ENCODE measurements around the gene PTMS. TPM values are rescaled to one million over a fixed set of nuclear protein-coding genes. Genes with fewer than 3 reads are reported as not detected.
A peak's percentile ranks its signal among the peaks of the same experiment; 100 is the strongest.

PTMS gene
- total and polyA plus RNA-seq, 2 of the 13 experiments (the other 11 are each of a cell fraction or from before 2014, with no cell fraction given) = 40.5 to 82.4 TPM

DNA sequence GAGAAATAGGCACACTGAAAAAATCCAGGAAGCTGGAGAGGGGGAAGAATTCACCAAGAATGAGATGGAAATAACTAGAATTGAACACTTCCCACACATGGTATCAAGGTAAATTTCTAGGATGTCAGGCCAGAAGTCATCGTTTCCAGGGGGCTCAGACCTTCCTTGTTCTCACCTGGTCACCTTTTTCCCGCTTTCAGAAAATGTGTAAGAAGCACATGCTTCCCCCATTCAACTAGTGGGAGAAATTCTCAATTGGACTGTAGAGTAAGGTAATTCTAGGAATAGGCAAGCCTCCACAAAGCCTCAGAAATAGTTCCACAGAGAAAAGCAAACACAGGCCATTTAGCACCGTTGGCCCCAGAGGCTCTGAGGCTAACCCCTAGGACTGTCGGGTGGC lies 2.8 kb upstream of the PTMS start:
- Histone ChIP-seq H3K27me3 (ENCODE audit: control insufficient read depth in 1 of 2, insufficient read depth in 2 of 2, low read length in 2 of 2) (no peaks in the 10 kb centered on the region), H4K20me1 (ENCODE audit: insufficient read depth, low read length) (0 out of 2 replicates have a peak, but pooled peaks cover 6% of the 10 kb centered on the region), H3K79me2 (ENCODE audit: insufficient read depth, low read length) (peaks cover 14% of the 10 kb centered on the region), H3K4me3 (replicated peaks in 1 of 3; ENCODE audit: insufficient read depth in 1 of 3, low read depth in 2 of 3, low read length in 3 of 3) (peak overlapping the region; percentile 41 to 72 (median 51); a peak in 5 of 6 replicates), H3K9me3 (ENCODE audit: low read length) (no peaks in the 10 kb centered on the region), H3K27ac (ENCODE audit: extremely low read length, insufficient read depth, low read length) (peak overlapping the region; percentile 54), H3K4me2 (ENCODE audit: low read depth, low read length) (peak overlapping the region; percentile 80), H3K36me3 (replicated peaks in 1 of 2; ENCODE audit: control insufficient read depth in 1 of 2, insufficient read depth in 2 of 2, low read length in 2 of 2) (no peaks in the 10 kb centered on the region), H3K4me1 (ENCODE audit: insufficient read depth, low read length) (peaks cover 75% of the 10 kb centered on the region), H2AFZ (ENCODE audit: low read length) (no peak overlapping the region), H3K9ac (ENCODE audit: insufficient read depth, low read depth, low read length) (peak overlapping the region; percentile 62; the same call in 1 of the 2 replicates)
- ATAC-seq = no peak
- DNase-seq (ENCODE audit: low spot score) = no peak
- CTCF ChIA-PET (ENCODE audit: low intra/inter-chr PET ratio, low total read pairs) = no interaction called here
- intact Hi-C loops (cut with micrococcal nuclease; ENCODE audit: unreplicated experiment) = no loop called here
- peak; percentile 68 for FAIRE-seq
- in situ Hi-C loops (cut with HindIII; ENCODE audit: extremely low pct_ligation_motif_present, low pct_unique_long_range_greater_than_20kb) = no loop called here
- TSS peak; percentile 81 for BruUV-seq (replicated peaks)
- 17% methylated on average over 3 of the region's 4 CpGs for WGBS (ENCODE audit: low lambda C conversion rate)
- POLR2A ChIA-PET = interaction anchor here (0.6 to 2.4 kb wide), 2 partner anchors 10 to 39 kb away, joined by 3 to 11 read pairs; partner anchors contain the start of gene MLF2
- TF ChIP-seq ZSCAN31 (CRISPR knock-in tag; IDR thresholded peaks at IDR 0.05; ENCODE audit: low read depth) (0 out of 2 replicates have a peak, but pooled peaks have one; percentile 21), MAZ (IDR thresholded peaks at IDR 0.05; ENCODE audit: borderline replicate concordance, low read depth, low read length) (no peak), MAZ (CRISPR knock-in tag; IDR thresholded peaks at IDR 0.05; ENCODE audit: low read depth) (peak; percentile 5; the same call in 1 of the 2 replicates), MIER3 (CRISPR knock-in tag; IDR thresholded peaks at IDR 0.05; ENCODE audit: borderline replicate concordance) (0 out of 2 replicates have a peak, but pooled peaks have one; percentile 10), SIN3A (IDR thresholded peaks at IDR 0.05; ENCODE audit: borderline replicate concordance, low read depth, low read length) (no peak)
- TF ChIP-seq, protein P1, sequence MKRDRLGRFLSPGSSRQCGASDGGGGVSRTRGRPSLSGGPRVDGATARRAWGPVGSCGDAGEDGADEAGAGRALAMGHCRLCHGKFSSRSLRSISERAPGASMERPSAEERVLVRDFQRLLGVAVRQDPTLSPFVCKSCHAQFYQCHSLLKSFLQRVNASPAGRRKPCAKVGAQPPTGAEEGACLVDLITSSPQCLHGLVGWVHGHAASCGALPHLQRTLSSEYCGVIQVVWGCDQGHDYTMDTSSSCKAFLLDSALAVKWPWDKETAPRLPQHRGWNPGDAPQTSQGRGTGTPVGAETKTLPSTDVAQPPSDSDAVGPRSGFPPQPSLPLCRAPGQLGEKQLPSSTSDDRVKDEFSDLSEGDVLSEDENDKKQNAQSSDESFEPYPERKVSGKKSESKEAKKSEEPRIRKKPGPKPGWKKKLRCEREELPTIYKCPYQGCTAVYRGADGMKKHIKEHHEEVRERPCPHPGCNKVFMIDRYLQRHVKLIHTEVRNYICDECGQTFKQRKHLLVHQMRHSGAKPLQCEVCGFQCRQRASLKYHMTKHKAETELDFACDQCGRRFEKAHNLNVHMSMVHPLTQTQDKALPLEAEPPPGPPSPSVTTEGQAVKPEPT (CRISPR knock-in tag; IDR thresholded peaks at IDR 0.05; ENCODE audit: low read depth) = 0 out of 2 replicates have a peak, but pooled peaks have one; percentile 11

All from HepG2 (cell line).